ENCODE measurements around the gene NEU3. TPM values are rescaled to one million over a fixed set of nuclear protein-coding genes. Genes with fewer than 3 reads are reported as not detected.
"Not testable (repeated sequence)": the region's sequence is repeated elsewhere in the genome, so short reads cannot be mapped to it uniquely, and the experiment has no call there.

Gene NEU3
- total RNA-seq, 2 donors from 2014 or later, result 15.7 to 16.9 TPM

GRCh38 chr11:75041821-75042220 lies 53.1 kb downstream of the NEU3 start:
- H3K36me3 Mint-ChIP-seq (ENCODE audit: insufficient read depth in 2 of 2); H3K4me3 Mint-ChIP-seq; H3K4me1 Mint-ChIP-seq (ENCODE audit: low read depth); H3K9me3 Mint-ChIP-seq; ATAC-seq (replicated peaks in 1 of 2); H3K27ac Mint-ChIP-seq; DNase-seq: not testable (repeated sequence)
- peaks cover 10% of the 10 kb centered on the region for H3K27me3 Mint-ChIP-seq (ENCODE audit: low read depth)

- not testable (repeated sequence) for H3K27ac Mint-ChIP-seq; H3K4me3 Mint-ChIP-seq; H3K4me1 Mint-ChIP-seq (ENCODE audit: low read depth); H3K9me3 Mint-ChIP-seq; ATAC-seq (replicated peaks in 1 of 2); DNase-seq; H3K36me3 Mint-ChIP-seq (ENCODE audit: insufficient read depth in 2 of 2)
- peaks cover 10% of the 10 kb centered on the region for H3K27me3 Mint-ChIP-seq (ENCODE audit: low read depth)
These were observed 55.8 kb downstream of the NEU3 start for GRCh38 chr11:75044381-75045170.

- not testable (repeated sequence) for H3K4me1 Mint-ChIP-seq (ENCODE audit: low read depth); H3K9me3 Mint-ChIP-seq; H3K36me3 Mint-ChIP-seq (ENCODE audit: insufficient read depth in 2 of 2); DNase-seq; H3K27me3 Mint-ChIP-seq (ENCODE audit: low read depth); H3K27ac Mint-ChIP-seq; ATAC-seq (replicated peaks in 1 of 2); H3K4me3 Mint-ChIP-seq
These were observed 57.9 kb downstream of the NEU3 start for GRCh38 chr11:75046668-75047067.

- ATAC-seq (replicated peaks in 1 of 2), result no peak
- Mint-ChIP-seq H3K27me3 (ENCODE audit: low read depth) (no peaks in the 10 kb centered on the region), H3K36me3 (ENCODE audit: insufficient read depth in 2 of 2) (no peaks in the 10 kb centered on the region), H3K4me1 (ENCODE audit: low read depth) (no peaks in the 10 kb centered on the region), H3K4me3 (no peak overlapping the region), H3K9me3 (no peaks in the 10 kb centered on the region), H3K27ac (no peak overlapping the region)
- no peak for DNase-seq
These were observed 58.5 kb downstream of the NEU3 start for GRCh38 chr11:75047191-75047590.

- not testable (repeated sequence) for ATAC-seq (replicated peaks in 1 of 2); H3K27me3 Mint-ChIP-seq (ENCODE audit: low read depth); H3K4me1 Mint-ChIP-seq (ENCODE audit: low read depth); H3K36me3 Mint-ChIP-seq (ENCODE audit: insufficient read depth in 2 of 2); H3K27ac Mint-ChIP-seq; H3K9me3 Mint-ChIP-seq; DNase-seq; H3K4me3 Mint-ChIP-seq
These were observed 61.0 kb downstream of the NEU3 start for GRCh38 chr11:75049501-75050266.

GRCh38 chr11:75050516-75050915 lies 61.8 kb downstream of the NEU3 start:
- no peak overlapping the region for H3K4me3 Mint-ChIP-seq
- peaks cover 8 to 9% of the 10 kb centered on the region in 2 donors for H3K36me3 Mint-ChIP-seq (ENCODE audit: insufficient read depth in 2 of 2)
- DNase-seq, result no peak
- ATAC-seq (replicated peaks in 1 of 2), result no peak
- peaks cover 4% of the 10 kb centered on the region for H3K27me3 Mint-ChIP-seq (ENCODE audit: low read depth)
- H3K9me3 Mint-ChIP-seq, result peaks cover 6 to 7% of the 10 kb centered on the region in 2 donors
- no peak overlapping the region for H3K27ac Mint-ChIP-seq
- H3K4me1 Mint-ChIP-seq (ENCODE audit: low read depth), result no peaks in the 10 kb centered on the region

GRCh38 chr11:75051043-75051442 lies 62.3 kb downstream of the NEU3 start:
- Mint-ChIP-seq H3K9me3 (peaks cover 6 to 7% of the 10 kb centered on the region in 2 donors), H3K36me3 (ENCODE audit: insufficient read depth in 2 of 2) (peaks cover 8 to 9% of the 10 kb centered on the region in 2 donors), H3K4me1 (ENCODE audit: low read depth) (no peaks in the 10 kb centered on the region), H3K4me3 (no peak overlapping the region), H3K27me3 (ENCODE audit: low read depth) (peaks cover 4% of the 10 kb centered on the region), H3K27ac (no peak overlapping the region)
- ATAC-seq (replicated peaks in 1 of 2), result no peak
- no peak for DNase-seq

GRCh38 chr11:75052457-75052856 lies 63.7 kb downstream of the NEU3 start:
- DNase-seq, result no peak
- H3K27ac Mint-ChIP-seq, result no peak overlapping the region
- peaks cover 8 to 9% of the 10 kb centered on the region in 2 donors for H3K36me3 Mint-ChIP-seq (ENCODE audit: insufficient read depth in 2 of 2)
- H3K9me3 Mint-ChIP-seq, result peaks cover 6 to 7% of the 10 kb centered on the region in 2 donors
- peaks cover 5% of the 10 kb centered on the region for H3K27me3 Mint-ChIP-seq (ENCODE audit: low read depth)
- H3K4me3 Mint-ChIP-seq, result no peak overlapping the region
- no peak for ATAC-seq (replicated peaks in 1 of 2)
- no peaks in the 10 kb centered on the region for H3K4me1 Mint-ChIP-seq (ENCODE audit: low read depth)

- no peak for DNase-seq
- Mint-ChIP-seq H3K4me1 (ENCODE audit: low read depth) (no peaks in the 10 kb centered on the region), H3K9me3 (peaks cover 6 to 7% of the 10 kb centered on the region in 2 donors), H3K27ac (no peak overlapping the region), H3K36me3 (ENCODE audit: insufficient read depth in 2 of 2) (peaks cover 8 to 9% of the 10 kb centered on the region in 2 donors), H3K4me3 (no peak overlapping the region), H3K27me3 (ENCODE audit: low read depth) (peaks cover 24% of the 10 kb centered on the region)
- no peak for ATAC-seq (replicated peaks in 1 of 2)
These were observed 66.8 kb downstream of the NEU3 start for GRCh38 chr11:75055511-75055910.

- Mint-ChIP-seq H3K27me3 (ENCODE audit: low read depth) (peaks cover 24% of the 10 kb centered on the region), H3K4me3 (no peak overlapping the region), H3K9me3 (peaks cover 6 to 7% of the 10 kb centered on the region in 2 donors), H3K36me3 (ENCODE audit: insufficient read depth in 2 of 2) (peaks cover 8 to 9% of the 10 kb centered on the region in 2 donors), H3K27ac (no peak overlapping the region), H3K4me1 (ENCODE audit: low read depth) (no peaks in the 10 kb centered on the region)
- no peak for DNase-seq
- no peak for ATAC-seq (replicated peaks in 1 of 2)
These were observed 68.1 kb downstream of the NEU3 start for GRCh38 chr11:75056814-75057213.

GRCh38 chr11:75059299-75059698 lies 70.6 kb downstream of the NEU3 start:
- Mint-ChIP-seq H3K27ac (no peak overlapping the region), H3K4me3 (no peak overlapping the region), H3K4me1 (ENCODE audit: low read depth) (no peaks in the 10 kb centered on the region), H3K36me3 (ENCODE audit: insufficient read depth in 2 of 2) (no peaks in the 10 kb centered on the region), H3K9me3 (no peaks in the 10 kb centered on the region), H3K27me3 (ENCODE audit: low read depth) (peaks cover 20% of the 10 kb centered on the region)
- no peak for ATAC-seq (replicated peaks in 1 of 2)
- no peak for DNase-seq

- Mint-ChIP-seq H3K27ac (no peak overlapping the region), H3K4me3 (no peak overlapping the region), H3K9me3 (no peaks in the 10 kb centered on the region), H3K36me3 (ENCODE audit: insufficient read depth in 2 of 2) (no peaks in the 10 kb centered on the region), H3K27me3 (ENCODE audit: low read depth) (peaks cover 31% of the 10 kb centered on the region), H3K4me1 (ENCODE audit: low read depth) (no peaks in the 10 kb centered on the region)
- DNase-seq (no peak), ATAC-seq (replicated peaks in 1 of 2) (no peak)
These were observed 75.1 kb downstream of the NEU3 start for GRCh38 chr11:75063741-75064314.

- no peak overlapping the region for H3K27ac Mint-ChIP-seq
- ATAC-seq (replicated peaks in 1 of 2), result no peak
These were observed 77.3 kb downstream of the NEU3 start for GRCh38 chr11:75066061-75066460.

More at GRCh38 chr11:75066061-75066460, 77.3 kb downstream of the NEU3 start:
- no peak for DNase-seq
- H3K4me3 Mint-ChIP-seq, result no peak overlapping the region
- H3K36me3 Mint-ChIP-seq (ENCODE audit: insufficient read depth in 2 of 2), result no peaks in the 10 kb centered on the region
- no peaks in the 10 kb centered on the region for H3K4me1 Mint-ChIP-seq (ENCODE audit: low read depth)
- peaks cover 25% of the 10 kb centered on the region for H3K27me3 Mint-ChIP-seq (ENCODE audit: low read depth)
- no peaks in the 10 kb centered on the region for H3K9me3 Mint-ChIP-seq
